Colonic mucosa (tissue), 4 donors: Measurements from ENCODE around the gene CTTN. TPM values are rescaled to one million over a fixed set of nuclear protein-coding genes. Genes with fewer than 3 reads are reported as not detected.

ENCODE experiments used
- DNase-seq: peaks from one replicate; pipeline ENCODE4 v3.0.0-alpha.2; 2020
- H3K27ac ChIP-seq: fragments of 200-600 bp; one replicate; pipeline ENCODE4 v1.8.0; 2021
- H3K27me3 ChIP-seq: fragments of 200-600 bp; one replicate; pipeline ENCODE4 v1.8.0; 2021
- H3K36me3 ChIP-seq: fragments of 200-600 bp; one replicate; pipeline ENCODE4 v1.8.0; 2021
- H3K4me1 ChIP-seq: fragments of 200-600 bp; one replicate; pipeline ENCODE4 v1.8.0; 2021; ENCODE audit warnings: mild to moderate bottlenecking
- H3K4me3 ChIP-seq: fragments of 200-600 bp; one replicate; pipeline ENCODE4 v1.8.0; 2021
- H3K9ac ChIP-seq, 2 donors: one replicate each; pipeline ENCODE4 v1.7.0; 2013; ENCODE audit warnings: control low read depth in 2 of 2, low read depth in 2 of 2, low read length in 2 of 2
- H3K9me3 ChIP-seq: fragments of 200-600 bp; one replicate; pipeline ENCODE4 v1.8.0; 2021
- intact Hi-C: fragments of 100-400 bp; cut with DNase I; formaldehyde crosslinking; loops from one replicate; pipeline ENCODE4 v1.14.1; 2022
- total RNA-seq, 2 donors: library from RNA; stranded (reverse); fragmentation: NEBNext Ultra II Directional in 1 of 2; extraction: Animal tissue kit (Norgen Biotek cat#: 25700) in 1 of 2; gene quantifications; one replicate each; pipeline ENCODE4 v1.2.1, GENCODE V29; 2021
- TF ChIP-seq, protein P1 (sequence below): fragments of 200-600 bp; IDR thresholded peaks from one replicate; pipeline ENCODE4 v1.8.0; 2022; ENCODE audit warnings: antibody characterized with exemption, mild to moderate bottlenecking
- donor health status: healthy.
- donor health status: DM: no; HTN: no; CAD: no.
- donor health status: DM: no; HTN: no; CAD: no.

The CTTN gene
- total RNA-seq, 2 donors from 2014 or later: 249 to 302 TPM

GRCh38 chr11:70378506-70379134 is 19.7 kb upstream of the CTTN start:
- TF ChIP-seq, protein P1, sequence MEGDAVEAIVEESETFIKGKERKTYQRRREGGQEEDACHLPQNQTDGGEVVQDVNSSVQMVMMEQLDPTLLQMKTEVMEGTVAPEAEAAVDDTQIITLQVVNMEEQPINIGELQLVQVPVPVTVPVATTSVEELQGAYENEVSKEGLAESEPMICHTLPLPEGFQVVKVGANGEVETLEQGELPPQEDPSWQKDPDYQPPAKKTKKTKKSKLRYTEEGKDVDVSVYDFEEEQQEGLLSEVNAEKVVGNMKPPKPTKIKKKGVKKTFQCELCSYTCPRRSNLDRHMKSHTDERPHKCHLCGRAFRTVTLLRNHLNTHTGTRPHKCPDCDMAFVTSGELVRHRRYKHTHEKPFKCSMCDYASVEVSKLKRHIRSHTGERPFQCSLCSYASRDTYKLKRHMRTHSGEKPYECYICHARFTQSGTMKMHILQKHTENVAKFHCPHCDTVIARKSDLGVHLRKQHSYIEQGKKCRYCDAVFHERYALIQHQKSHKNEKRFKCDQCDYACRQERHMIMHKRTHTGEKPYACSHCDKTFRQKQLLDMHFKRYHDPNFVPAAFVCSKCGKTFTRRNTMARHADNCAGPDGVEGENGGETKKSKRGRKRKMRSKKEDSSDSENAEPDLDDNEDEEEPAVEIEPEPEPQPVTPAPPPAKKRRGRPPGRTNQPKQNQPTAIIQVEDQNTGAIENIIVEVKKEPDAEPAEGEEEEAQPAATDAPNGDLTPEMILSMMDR: no peak
- intact Hi-C loops: no loop called here
- Histone ChIP-seq H3K4me3 (no peak overlapping the region), H3K27me3 (no peaks in the 10 kb centered on the region), H3K9me3 (no peaks in the 10 kb centered on the region), H3K9ac (no peak overlapping the region), H3K36me3 (peaks cover 13% of the 10 kb centered on the region), H3K27ac (no peak overlapping the region), H3K4me1 (no peaks in the 10 kb centered on the region)
- DNase-seq: no peak

DNA sequence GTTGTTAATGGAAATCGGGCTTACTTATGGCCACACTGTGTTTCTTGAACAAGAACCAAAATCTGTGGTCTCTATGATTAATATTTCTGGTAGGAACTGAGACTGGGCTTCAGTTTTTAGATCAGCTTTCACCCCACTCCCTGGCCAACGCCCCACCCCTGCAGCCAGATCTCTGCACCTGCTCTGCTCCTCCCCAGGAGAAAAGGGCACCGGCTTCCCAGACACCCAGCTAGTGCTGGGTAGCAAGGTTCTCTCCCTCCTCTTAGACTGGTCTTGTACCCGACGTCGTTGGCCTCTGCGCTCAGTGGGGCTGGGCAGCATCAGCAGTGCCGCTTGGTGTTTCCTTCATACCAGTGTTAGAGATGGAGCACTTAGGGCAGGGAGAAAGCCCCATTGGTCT is 17.0 kb upstream of the CTTN start:
- no peak overlapping the region for H3K4me3 ChIP-seq
- H3K9ac ChIP-seq: no peak overlapping the region
- H3K9me3 ChIP-seq: no peaks in the 10 kb centered on the region
- DNase-seq: no peak
- TF ChIP-seq, protein P1: no peak
- H3K4me1 ChIP-seq: no peaks in the 10 kb centered on the region
- H3K27me3 ChIP-seq: no peaks in the 10 kb centered on the region
- intact Hi-C loops: no loop called here
- no peak overlapping the region for H3K27ac ChIP-seq
- peaks cover 13% of the 10 kb centered on the region for H3K36me3 ChIP-seq

- peaks cover 13% of the 10 kb centered on the region for H3K36me3 ChIP-seq
- no peak overlapping the region for H3K4me3 ChIP-seq
- H3K9me3 ChIP-seq: no peaks in the 10 kb centered on the region
- H3K27ac ChIP-seq: no peak overlapping the region
- no peak overlapping the region for H3K9ac ChIP-seq
- no peaks in the 10 kb centered on the region for H3K4me1 ChIP-seq
- TF ChIP-seq, protein P1: no peak
- intact Hi-C loops: no loop called here
- H3K27me3 ChIP-seq: no peaks in the 10 kb centered on the region
- DNase-seq: no peak
Observed at GRCh38 chr11:70381872-70382861, 16.2 kb upstream of the CTTN start.

DNA sequence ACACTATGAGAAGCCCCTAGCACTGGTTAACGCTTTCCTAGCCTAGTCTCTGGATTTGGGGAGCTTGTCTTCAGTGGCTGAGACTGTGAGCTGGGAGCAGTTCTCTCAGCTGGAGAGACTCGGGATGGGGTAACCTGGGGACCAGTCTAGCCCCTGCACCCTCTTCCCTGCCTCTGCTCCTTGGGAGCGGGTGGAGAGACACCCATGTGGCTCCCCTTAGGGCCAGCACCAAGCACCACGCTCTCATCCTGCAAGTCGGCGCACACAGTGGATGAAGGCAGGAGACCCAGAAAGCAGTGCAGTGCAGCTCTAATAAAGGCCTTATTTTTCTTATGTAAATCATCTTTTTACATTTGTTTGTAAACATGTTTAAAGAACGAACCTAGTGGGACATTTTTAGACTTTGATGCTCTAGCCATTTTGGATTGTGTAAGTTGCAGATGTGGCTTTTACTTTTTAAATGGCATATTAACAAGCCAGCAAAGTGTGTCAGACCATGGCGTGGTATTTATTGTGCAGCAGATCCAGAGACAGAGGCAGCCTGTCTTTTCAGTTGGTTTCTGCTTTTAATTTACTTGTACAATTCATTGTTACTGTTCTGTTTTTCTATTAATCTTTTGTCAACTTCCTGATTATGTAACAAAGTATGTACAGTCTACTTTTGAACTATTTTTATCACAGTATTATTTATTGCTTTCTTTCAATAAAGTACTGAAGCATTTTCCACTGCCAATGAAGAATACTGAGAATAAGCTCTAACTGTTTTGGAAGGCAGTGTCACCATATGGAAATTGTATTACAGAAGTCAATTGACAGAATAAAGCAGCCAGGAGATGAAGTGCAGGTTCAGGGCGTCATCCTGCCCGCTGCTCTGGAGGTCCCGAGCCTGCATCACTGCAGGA is 14.4 kb upstream of the CTTN start:
- no peak for DNase-seq
- intact Hi-C loops: no loop called here
- TF ChIP-seq, protein P1: no peak
- H3K27me3 ChIP-seq: no peaks in the 10 kb centered on the region
- H3K4me3 ChIP-seq: no peak overlapping the region
- no peak overlapping the region for H3K27ac ChIP-seq
- no peaks in the 10 kb centered on the region for H3K4me1 ChIP-seq
- H3K36me3 ChIP-seq: peaks cover 13% of the 10 kb centered on the region
- no peak overlapping the region for H3K9ac ChIP-seq
- no peaks in the 10 kb centered on the region for H3K9me3 ChIP-seq

DNA sequence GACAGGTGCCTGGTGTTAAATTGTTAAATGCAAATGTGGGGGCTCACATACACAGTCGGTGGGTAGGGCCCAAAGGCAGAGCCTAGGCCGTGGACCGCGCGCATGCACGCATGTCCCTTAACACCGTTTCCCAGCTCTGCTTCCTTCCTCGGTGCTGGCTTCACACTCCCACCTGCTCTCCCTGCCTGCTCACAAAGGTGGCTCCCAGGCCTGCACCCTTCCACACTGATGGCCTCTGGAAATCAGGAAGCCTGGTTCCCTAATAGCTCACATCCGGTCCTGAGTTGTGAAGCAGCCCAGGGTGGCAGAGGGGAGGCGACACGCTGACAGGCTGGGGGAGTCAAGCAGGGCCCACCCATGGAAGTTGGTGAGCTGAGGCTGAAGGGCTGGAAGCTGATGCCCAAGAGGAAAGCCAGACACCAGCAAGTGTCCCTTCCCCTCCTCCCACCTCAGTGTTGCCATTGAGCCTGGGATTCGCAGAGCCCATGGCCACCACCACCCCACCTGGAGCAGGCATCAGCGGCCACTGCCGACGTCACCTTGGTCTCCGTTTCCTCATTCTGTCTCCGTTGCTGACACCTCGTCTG is 13.7 kb upstream of the CTTN start:
- no peak overlapping the region for H3K27ac ChIP-seq
- TF ChIP-seq, protein P1: no peak
- H3K9me3 ChIP-seq: no peaks in the 10 kb centered on the region
- H3K27me3 ChIP-seq: no peaks in the 10 kb centered on the region
- no peak for DNase-seq
- peaks cover 9% of the 10 kb centered on the region for H3K36me3 ChIP-seq
- intact Hi-C loops: no loop called here
- no peak overlapping the region for H3K4me3 ChIP-seq
- H3K9ac ChIP-seq: no peak overlapping the region
- no peaks in the 10 kb centered on the region for H3K4me1 ChIP-seq
